ENCODE measurements around the gene CREB3L2.

The CREB3L2 gene

GRCh38 chr7:137967143-137968018 is 34.5 kb downstream of the CREB3L2 start:
- no peak for DNase-seq

- DNase-seq = no peak
Observed at GRCh38 chr7:137966641-137967142, 35.2 kb downstream of the CREB3L2 start.

GRCh38 chr7:137965942-137966640 is 35.8 kb downstream of the CREB3L2 start:
- DNase-seq = no peak

- no peak for DNase-seq
Observed at GRCh38 chr7:137964824-137965545, 36.9 kb downstream of the CREB3L2 start.

GRCh38 chr7:137962875-137963507 is 38.9 kb downstream of the CREB3L2 start:
- DNase-seq = no peak

GRCh38 chr7:137962491-137962874 is 39.4 kb downstream of the CREB3L2 start:
- no peak for DNase-seq

- DNase-seq = no peak
Observed at GRCh38 chr7:137961200-137962177, 40.4 kb downstream of the CREB3L2 start.

- DNase-seq = no peak
Observed at GRCh38 chr7:137960020-137960419, 41.9 kb downstream of the CREB3L2 start.

- DNase-seq = no peak
Observed at GRCh38 chr7:137958470-137959431, 43.1 kb downstream of the CREB3L2 start.

GRCh38 chr7:137957887-137958286 is 44.0 kb downstream of the CREB3L2 start:
- DNase-seq = no peak

GRCh38 chr7:137956591-137956990 is 45.3 kb downstream of the CREB3L2 start:
- no peak for DNase-seq

- no peak for DNase-seq
Observed at GRCh38 chr7:137956183-137956582, 45.7 kb downstream of the CREB3L2 start.

GRCh38 chr7:137954614-137955013 is 47.3 kb downstream of the CREB3L2 start:
- DNase-seq = no peak

GRCh38 chr7:137953665-137954470 is 48.0 kb downstream of the CREB3L2 start:
- DNase-seq = no peak

GRCh38 chr7:137953043-137953664 is 48.7 kb downstream of the CREB3L2 start:
- DNase-seq = no peak

GRCh38 chr7:137952426-137952805 is 49.5 kb downstream of the CREB3L2 start:
- DNase-seq = no peak

- no peak for DNase-seq
Observed at GRCh38 chr7:137951700-137952425, 50.0 kb downstream of the CREB3L2 start.

- no peak for DNase-seq
Observed at GRCh38 chr7:137950967-137951366, 50.9 kb downstream of the CREB3L2 start.
